ENCODE measurements around the gene CFAP77.
A peak's percentile ranks its signal among the peaks of the same experiment; 100 is the strongest.

Gene CFAP77

GRCh38 chr9:132408521-132408920, 1.5 kb upstream of the CFAP77 start:
- DNase-seq (ENCODE audit: low spot score) = peak; percentile 42

DNA sequence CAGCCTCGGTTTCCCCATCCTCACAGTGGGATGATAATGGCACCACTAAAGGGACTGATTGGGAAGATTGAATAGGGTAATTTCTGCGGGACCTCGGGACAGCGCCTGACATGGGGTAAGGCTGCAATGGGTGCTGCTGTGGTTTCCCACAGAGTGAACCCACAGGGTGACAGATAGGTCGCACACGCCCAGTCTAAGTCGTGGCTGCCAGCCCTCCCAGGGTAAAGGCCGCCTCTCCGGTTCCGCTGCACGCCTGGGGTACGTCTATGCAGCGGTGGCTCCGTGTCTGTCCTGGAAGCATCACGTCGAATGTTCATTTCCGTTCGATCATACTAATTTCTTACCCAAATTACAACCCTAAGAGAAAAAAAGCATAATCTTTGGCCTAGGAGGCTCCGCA, 631 bp downstream of the CFAP77 start:
- no peak for DNase-seq (ENCODE audit: low spot score)

DNA sequence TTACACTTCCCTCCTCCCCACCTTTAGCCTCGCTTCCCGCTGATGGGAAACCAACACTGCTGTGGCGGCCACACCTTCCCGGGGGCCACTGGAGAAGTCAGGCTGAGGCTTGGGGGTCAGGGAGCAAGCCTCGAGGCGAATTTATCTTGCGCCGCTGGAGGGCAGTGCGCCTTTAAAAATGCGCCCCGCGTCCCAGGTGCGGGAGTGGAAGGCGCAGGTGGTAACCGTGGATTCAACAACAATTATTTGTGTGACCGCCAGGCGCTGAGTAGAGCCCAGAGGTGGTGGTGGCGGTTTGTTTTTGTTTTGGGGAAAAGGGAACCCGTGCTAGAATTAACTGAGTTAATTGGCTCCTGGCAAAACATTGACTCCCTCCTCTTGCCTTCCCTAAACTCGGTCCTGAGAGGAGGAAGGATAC, 1.1 kb downstream of the CFAP77 start:
- DNase-seq (ENCODE audit: low spot score) = peak; percentile 49

GRCh38 chr9:132412089-132412488, 2.1 kb downstream of the CFAP77 start:
- DNase-seq (ENCODE audit: low spot score) = no peak

GRCh38 chr9:132413926-132414325, 3.9 kb downstream of the CFAP77 start:
- no peak for DNase-seq (ENCODE audit: low spot score)

DNA sequence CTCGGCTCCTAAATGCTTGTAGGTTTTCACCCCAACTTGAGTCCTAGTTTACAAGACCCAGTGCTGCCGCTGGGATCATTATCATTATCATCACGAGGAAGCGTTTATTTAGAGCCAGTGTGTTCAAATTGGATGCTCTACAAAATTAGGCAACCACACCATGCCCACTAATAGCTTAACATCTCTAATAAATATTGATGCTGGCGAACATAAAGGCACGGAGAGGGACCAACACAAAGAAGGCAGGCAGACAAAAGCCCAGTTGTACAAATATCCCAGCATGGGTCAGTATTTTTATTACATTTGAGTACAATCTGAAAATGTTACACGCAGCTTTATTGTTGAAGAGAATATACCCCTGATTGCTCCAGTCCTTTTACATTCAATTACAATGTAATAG, 4.7 kb downstream of the CFAP77 start:
- no peak for DNase-seq (ENCODE audit: low spot score)

DNA sequence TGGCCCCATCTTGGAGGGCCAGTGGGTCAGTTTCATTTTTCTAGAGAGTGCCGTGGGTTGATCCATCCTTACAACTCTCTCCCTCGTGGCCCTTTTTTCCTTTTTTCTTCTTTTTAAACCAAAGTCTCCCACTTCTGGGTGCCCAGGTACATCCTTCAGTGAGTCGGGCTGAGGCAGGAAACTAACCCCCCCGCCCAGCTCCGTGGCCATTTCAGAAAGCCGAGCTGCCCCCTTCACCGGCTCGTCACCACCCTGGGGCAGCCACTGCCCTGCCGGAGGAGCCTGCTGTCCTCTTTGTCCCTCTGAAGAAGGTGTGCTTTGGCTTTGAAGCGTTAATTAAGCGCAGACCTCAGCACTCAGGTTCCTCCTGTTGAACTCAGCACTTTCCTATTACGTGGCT, 5.2 kb downstream of the CFAP77 start:
- no peak for DNase-seq (ENCODE audit: low spot score)

GRCh38 chr9:132418726-132419363, 8.8 kb downstream of the CFAP77 start:
- no peak for DNase-seq (ENCODE audit: low spot score)

- DNase-seq (ENCODE audit: low spot score) = no peak
Measured at GRCh38 chr9:132422574-132422973, 12.6 kb downstream of the CFAP77 start.

- no peak for DNase-seq (ENCODE audit: low spot score)
Measured at GRCh38 chr9:132423503-132423902, 13.5 kb downstream of the CFAP77 start.

- DNase-seq (ENCODE audit: low spot score) = no peak
Measured at GRCh38 chr9:132424857-132425674, 15.1 kb downstream of the CFAP77 start.

- DNase-seq (ENCODE audit: low spot score) = no peak
Measured at GRCh38 chr9:132425675-132426062, 15.7 kb downstream of the CFAP77 start.

DNA sequence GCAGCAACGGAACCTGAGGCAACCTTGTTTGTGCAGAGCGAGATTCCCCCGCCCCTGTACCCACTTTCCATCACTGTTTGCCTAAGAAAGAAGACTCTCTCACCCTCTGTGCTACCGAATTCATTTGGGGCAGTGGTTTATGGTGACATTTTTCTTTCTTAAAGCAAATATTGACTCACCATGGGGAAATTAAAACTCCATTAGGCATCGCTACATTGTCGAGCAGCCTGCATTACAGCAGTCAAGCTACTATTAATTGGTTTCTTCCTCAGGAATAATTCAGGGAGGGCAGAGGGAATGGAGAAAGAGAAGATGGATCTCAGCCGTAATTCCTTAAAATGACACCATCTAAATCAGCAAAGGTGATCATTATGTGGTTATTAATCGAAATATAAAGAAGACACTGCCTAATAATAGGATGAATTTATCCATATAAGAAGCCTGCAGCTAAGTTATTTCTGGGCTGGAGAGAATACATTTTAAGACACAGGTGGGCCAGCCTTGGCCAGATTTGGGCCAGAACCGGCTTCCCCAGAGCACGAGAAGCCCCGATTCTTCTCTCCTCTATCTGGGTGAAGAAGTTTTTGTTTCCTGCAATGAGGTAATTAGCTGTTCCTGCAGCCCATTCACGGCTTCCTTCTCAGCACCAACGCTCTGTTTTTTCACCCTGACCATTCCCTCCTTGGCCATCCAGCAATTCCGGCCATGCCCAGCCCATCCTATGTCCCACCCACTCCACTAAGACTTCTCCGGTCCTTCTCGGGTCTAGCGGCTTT, 16.8 kb downstream of the CFAP77 start:
- no peak for DNase-seq (ENCODE audit: low spot score)

DNA sequence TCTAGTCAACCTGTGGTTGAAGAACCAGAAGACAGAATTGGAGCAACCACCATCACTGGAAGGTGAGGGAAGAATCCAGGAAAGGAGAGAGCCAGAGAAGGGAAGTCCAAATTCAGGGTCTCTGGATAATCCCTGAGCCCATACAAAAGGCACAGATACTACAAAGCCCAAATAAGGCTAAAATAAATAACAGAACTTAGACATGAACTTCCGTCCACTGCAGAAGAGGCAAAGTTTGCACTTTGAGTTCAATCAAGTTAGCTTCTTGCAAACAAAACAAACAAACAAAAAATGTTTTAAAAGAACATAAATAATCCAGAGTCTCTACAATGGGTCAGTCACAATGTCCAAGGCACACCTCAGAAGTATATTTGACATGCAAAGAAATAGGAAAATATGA, 21.0 kb downstream of the CFAP77 start:
- DNase-seq (ENCODE audit: low spot score) = no peak

DNA sequence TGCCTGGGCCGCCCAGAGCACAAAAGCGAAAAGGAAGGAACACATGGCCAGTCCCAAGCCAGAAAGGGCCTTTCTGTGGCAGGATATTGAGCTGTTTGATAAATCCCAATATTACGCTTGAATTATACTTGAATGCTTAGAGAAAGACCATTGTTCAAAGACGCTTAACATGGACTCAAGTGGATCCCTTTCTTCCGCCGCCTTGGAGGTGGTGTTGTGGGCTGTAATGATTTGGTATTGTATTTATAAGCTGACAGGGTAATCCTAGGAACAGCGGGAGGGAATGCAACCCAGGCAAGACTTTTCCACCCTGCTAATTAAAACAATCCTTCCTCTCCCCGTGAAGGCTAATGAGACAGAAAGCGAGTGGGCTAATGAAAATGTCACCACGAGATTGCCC, 24.9 kb downstream of the CFAP77 start:
- no peak for DNase-seq (ENCODE audit: low spot score)

DNA sequence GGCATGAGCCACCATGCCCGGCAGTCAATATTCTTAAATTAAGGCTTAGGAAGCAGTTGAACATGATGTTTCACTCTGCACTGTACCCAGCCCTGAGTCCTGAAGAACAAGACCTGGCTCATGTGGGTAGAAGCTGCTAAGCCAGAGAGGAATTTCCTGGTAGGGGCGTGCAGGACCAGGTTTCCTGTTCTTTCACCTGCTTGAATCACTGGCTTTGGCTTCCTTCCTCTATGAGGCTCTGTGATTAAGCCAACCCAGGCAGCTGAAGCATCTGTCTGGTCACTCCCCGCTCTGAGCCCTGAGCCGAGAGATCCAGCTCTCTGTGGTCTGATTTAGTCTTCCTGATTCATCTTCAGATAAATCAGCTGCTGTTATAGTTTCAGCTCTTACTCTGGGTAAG, 29.1 kb downstream of the CFAP77 start:
- no peak for DNase-seq (ENCODE audit: low spot score)

DNA sequence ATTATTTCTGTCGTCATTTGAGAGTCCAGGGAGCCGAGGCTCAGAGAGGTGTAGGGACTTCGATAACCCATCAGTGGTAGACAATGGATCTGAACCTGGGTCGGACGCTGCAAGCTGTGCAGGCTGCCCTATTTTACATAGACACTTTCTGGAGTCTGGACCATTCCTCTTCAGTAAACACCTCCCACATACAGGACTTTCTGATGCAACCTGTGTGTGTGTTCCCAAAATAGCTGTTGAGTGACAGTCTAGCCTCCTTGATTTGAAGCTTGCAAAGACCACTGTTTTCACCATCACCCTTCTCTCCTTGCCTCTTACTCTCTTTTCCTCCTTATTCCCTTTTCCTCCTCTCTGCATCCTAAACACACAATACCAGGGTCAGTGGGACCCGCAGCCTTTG, 30.7 kb downstream of the CFAP77 start:
- no peak for DNase-seq (ENCODE audit: low spot score)

GRCh38 chr9:132441404-132441803, 31.4 kb downstream of the CFAP77 start:
- DNase-seq (ENCODE audit: low spot score) = no peak

GRCh38 chr9:132443951-132444607, 34.1 kb downstream of the CFAP77 start:
- DNase-seq (ENCODE audit: low spot score) = no peak

- DNase-seq (ENCODE audit: low spot score) = no peak
Measured at GRCh38 chr9:132446887-132447286, 36.9 kb downstream of the CFAP77 start.

- DNase-seq (ENCODE audit: low spot score) = no peak
Measured at GRCh38 chr9:132447346-132447745, 37.3 kb downstream of the CFAP77 start.

DNA sequence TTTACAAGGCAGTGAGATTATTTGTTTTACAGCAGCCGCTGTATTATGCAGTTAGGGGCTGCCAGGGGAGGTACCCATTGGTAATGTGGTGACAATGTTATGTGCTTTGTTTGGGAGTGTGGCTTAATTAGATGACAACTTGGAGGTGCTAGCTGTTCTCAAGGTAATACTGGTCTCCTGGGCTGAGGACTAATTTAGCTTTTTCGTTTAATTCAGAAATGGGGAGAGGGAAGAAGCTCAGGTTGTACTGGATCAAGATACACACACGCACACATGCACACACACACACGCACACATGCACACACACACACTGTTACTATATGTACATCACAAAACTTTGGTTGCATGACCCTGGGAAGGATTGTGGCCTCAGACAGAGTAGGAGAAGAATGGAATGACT, 37.9 kb downstream of the CFAP77 start:
- DNase-seq (ENCODE audit: low spot score) = no peak

Measured in hematopoietic multipotent progenitor cell treated with erythropoietin and hydrocortisone succinate and interleukin-3 and kit ligand, for 17 days (in vitro differentiated cells).